Heart left ventricle (tissue), 13 donors: ENCODE measurements around the gene BBS1.

ENCODE experiments used
- POLR2A ChIP-seq, 2 donors: fragments of 450-650 bp; IDR thresholded peaks; one replicate each; pipeline ENCODE4 v1.6.1; 2017; ENCODE audit warnings: antibody characterized with exemption in 2 of 2, mild to moderate bottlenecking in 2 of 2, moderate library complexity in 2 of 2
- TF ChIP-seq, protein P1 (sequence below), 12 donors: fragments of 200-600 bp; sonication (generic) in 4 of 12; IDR thresholded peaks; one replicate each; pipeline versions ENCODE4 v1.5.0 to v1.8.0; 2018 to 2022; ENCODE audit warnings: antibody characterized with exemption in 12 of 12, mild to moderate bottlenecking in 5 of 12
- donor health status: ischemic (EF 13 %, LVEDD 7.1; RV severe dilation, severe dysfunction).
- donor health status: DM: no; HTN: yes; CAD: no.
- donor health status: DM: no; HTN: no; CAD: no.
- donor health status: ischemic (EF 25% LVEDD 6.9; RV normal size, moderate dysfunction).
- donor health status: ischemic (EF 25% LVEDD 5.7; RV mildly dilated, moderate dysfunction).
- donor health status: ischemic (EF 35%, LVEDD 5.7; RV mildly dilated, moderate dysfunction).
- donor health status: nonischemic (EF 11% LVEDD 7.7; RV severe dilation, severe dysfunction).
- donor health status: DM: yes; HTN: yes; CAD: no.
- donor health status: PGD.
- donor health status: ischemic (EF 29% LVEDD 5.4; RV normal size, mild dysfunction).
- donor health status: nonischemic (EF 23%, LVEDD 6.1; RV moderate dilation, normal function).

DNA sequence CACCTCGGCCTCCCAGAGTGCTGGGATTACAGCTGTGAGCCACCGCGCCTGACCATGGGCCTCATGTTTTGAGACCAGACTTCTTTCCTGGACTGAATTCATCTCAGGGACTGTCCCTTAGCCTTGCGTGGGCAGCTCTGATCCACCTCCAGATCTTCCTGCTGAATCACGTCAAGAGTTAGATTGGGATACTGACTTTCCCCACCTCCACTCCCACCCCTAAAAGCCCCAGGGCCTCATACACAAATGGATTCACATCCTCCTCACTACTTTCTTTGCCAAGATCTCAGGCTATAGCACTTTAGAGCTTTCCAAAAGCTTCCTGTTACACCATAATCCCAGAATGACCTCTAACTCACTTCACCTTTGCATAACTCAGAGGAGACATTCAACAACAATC lies 70.4 kb downstream of the BBS1 start:
- TF ChIP-seq, protein P1, sequence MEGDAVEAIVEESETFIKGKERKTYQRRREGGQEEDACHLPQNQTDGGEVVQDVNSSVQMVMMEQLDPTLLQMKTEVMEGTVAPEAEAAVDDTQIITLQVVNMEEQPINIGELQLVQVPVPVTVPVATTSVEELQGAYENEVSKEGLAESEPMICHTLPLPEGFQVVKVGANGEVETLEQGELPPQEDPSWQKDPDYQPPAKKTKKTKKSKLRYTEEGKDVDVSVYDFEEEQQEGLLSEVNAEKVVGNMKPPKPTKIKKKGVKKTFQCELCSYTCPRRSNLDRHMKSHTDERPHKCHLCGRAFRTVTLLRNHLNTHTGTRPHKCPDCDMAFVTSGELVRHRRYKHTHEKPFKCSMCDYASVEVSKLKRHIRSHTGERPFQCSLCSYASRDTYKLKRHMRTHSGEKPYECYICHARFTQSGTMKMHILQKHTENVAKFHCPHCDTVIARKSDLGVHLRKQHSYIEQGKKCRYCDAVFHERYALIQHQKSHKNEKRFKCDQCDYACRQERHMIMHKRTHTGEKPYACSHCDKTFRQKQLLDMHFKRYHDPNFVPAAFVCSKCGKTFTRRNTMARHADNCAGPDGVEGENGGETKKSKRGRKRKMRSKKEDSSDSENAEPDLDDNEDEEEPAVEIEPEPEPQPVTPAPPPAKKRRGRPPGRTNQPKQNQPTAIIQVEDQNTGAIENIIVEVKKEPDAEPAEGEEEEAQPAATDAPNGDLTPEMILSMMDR (IDR thresholded peaks at IDR 0.05) = no peak
- no peak for TF ChIP-seq POLR2A (IDR thresholded peaks at IDR 0.05)
